ENCODE results near the gene ORM1.

ORM1 gene

DNA sequence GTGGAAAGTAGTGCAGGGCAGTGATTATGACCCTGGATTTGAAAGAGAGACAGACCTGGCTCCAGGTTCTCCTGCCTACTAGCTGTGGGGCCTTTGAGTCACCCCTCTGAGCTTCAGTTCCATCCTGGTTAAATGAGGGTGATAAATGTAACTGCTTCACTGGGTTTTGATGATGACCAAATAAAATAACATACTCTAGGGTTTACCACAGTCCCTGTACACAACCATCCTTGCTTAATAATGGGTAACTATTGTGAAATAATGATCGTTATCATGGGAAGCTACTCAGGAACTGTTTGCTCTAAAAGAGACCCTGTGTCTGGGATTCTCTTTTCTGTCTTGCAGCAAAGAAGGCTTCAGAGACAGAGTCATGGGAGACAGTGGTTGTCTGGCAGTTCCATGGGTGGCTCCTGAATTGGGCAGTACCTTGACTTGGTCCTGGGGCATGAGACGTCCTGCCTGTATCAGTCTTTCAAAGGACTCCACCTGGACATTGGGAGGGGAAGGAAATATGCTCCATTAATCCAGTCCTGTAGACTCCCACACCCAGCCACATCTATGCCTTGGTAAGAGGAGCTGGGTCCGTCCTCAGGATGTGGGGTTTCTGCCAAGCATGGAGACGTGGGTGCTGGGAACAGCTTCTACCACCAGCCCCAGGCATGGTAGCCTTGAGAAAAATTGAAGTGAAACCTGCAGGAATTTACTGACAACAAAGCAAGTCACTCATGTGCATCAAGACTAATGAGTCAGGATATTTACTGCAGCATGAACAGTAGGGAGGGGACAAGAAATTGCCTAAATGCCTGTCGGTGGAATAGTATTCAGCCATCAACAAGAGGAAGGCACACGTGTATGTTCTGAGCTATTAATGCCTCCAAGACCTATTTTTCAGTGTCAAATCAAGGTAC is 41.5 kb downstream of the ORM1 start:
- H3K4me1 Mint-ChIP-seq = peaks cover 82% of the 10 kb centered on the region
- H3K36me3 Mint-ChIP-seq (ENCODE audit: low read depth) = peaks cover 86% of the 10 kb centered on the region
- no peaks in the 10 kb centered on the region for H3K9me3 Mint-ChIP-seq
- no peaks in the 10 kb centered on the region for H3K27me3 Mint-ChIP-seq
- peak overlapping the region; percentile 93 for H3K27ac Mint-ChIP-seq
- peak overlapping the region; percentile 55 for H3K4me3 Mint-ChIP-seq
- DNase-seq (no peak), ATAC-seq (peak; percentile 49)

DNA sequence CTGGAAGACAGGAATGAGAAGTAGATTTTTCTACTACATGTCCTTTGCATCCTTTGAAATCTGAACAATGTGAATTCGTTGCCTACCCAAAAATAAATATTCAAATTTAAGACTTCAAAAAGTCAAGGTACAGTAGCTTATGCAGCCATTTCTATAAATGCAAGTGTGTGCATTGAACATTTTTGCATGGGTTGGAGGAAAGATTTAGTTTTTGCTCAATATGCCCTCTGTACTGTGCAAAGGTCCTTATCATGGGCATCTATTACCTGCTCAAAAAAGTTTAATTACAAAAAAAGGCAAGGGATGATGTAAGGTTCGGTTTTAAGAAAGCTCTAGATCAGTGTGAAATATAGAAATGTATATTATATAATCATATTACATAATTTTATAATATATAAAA is 42.3 kb downstream of the ORM1 start:
- Mint-ChIP-seq H3K4me1 (peaks cover 81% of the 10 kb centered on the region), H3K27me3 (no peaks in the 10 kb centered on the region), H3K36me3 (ENCODE audit: low read depth) (peaks cover 87% of the 10 kb centered on the region), H3K9me3 (peaks cover 3% of the 10 kb centered on the region), H3K4me3 (no peak overlapping the region), H3K27ac (peak overlapping the region; percentile 93)
- DNase-seq (no peak), ATAC-seq (no peak)

DNA sequence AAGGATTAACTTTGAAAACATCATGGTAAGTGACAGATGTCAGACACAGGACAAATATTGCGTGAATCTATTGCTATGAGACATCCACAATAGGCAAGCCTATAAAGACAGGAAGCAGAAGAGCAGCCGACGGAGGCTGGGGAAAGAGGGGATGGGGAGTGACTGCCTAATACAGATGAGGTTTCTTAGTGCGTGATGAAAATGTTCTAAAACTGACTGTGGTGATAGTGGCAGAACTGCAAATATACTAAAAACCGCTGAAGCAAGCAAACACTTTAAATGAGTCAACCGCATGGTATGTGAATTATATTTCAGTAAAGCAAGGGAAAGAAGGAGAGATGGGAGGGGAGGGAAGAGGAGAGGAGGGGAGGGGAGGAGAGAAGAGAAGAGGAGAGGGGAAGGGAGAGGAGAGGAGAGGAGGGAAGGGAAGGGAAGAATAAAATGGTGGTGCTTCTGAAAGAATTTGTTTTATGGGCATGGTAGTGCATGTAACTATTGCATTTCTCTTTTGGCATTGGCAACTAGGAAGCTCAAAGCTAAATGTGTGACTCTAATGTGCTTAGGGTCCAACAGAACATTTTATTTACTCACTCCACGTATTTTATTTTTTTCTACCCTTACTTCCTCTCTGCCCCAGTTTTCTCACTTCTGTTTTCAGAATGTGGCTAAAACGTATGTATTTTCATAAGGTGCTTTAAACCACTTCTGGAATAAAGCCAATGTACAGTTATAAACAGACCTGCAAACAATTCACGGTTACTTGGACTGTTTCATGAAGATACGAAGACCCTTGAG is 43.6 kb downstream of the ORM1 start:
- peaks cover 82% of the 10 kb centered on the region for H3K4me1 Mint-ChIP-seq
- H3K4me3 Mint-ChIP-seq = peak overlapping the region; percentile 53
- peak; percentile 50 for ATAC-seq
- no peak for DNase-seq
- H3K27ac Mint-ChIP-seq = peak overlapping the region; percentile 86
- H3K9me3 Mint-ChIP-seq = peaks cover 3% of the 10 kb centered on the region
- H3K27me3 Mint-ChIP-seq = no peaks in the 10 kb centered on the region
- H3K36me3 Mint-ChIP-seq (ENCODE audit: low read depth) = peaks cover 81% of the 10 kb centered on the region

DNA sequence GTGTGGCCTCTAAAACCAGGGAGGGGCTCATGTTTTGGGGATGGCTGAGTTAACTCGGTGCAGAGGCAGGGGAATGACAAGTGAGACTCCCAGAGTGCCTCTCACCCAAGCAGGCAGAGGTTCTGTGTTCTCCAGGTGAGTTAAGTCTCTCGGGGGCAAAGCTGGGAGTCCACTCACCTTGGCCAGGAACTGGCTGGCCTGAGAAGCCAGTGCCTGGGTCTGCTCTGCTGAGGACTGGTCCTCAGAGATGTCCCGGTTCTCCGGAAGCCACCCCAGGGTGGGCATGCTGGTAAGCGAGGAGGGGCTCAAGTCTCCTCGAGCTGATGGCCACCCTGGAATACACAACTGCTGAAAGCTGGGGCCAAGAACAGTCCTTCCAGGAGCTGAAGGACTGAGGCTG is 44.5 kb downstream of the ORM1 start:
- Mint-ChIP-seq H3K36me3 (ENCODE audit: low read depth) (peaks cover 81% of the 10 kb centered on the region), H3K27me3 (no peaks in the 10 kb centered on the region), H3K27ac (peak overlapping the region; percentile 86), H3K9me3 (peaks cover 3% of the 10 kb centered on the region), H3K4me1 (peaks cover 89% of the 10 kb centered on the region), H3K4me3 (peak overlapping the region; percentile 53)
- DNase-seq (no peak), ATAC-seq (no peak)

DNA sequence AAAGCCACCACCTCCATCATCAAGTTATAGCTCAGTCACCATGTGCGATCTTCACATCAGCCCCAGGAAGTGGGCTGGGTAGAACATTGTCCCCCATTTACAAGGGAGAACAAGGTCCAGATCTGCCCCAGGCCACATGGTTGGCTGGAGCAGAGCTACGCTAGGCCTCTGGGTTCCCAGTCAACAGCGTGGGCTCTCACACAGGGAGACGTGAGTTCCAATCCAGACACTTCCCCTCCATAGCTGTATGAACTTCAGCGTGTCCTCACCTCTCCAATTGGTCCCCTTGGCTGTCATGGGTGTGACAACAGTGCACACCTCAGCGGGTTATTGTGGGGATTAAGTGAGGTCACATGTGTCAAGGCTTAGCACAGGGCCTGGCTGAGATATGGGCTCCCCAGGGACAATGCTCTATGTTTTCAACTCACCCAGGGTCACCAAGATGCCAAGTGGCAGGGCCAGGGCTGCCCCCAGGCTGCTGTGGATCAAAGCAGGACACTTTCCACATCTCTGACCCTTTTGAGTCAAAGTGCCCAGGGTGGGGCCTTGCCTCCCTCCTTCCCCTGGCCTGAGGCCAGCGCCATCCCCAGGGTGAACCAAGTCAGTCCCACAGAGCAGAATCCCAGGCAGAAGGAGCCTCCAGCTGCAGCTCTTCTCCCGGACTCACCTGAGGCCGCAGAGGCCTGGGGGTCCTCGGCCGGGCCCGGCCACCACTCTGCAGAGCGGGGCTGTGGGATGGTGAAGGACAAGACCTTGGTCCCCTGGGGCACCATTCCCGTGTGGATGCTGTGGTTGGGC is 45.1 kb downstream of the ORM1 start:
- Mint-ChIP-seq H3K27ac (peak overlapping the region; percentile 86), H3K36me3 (ENCODE audit: low read depth) (peaks cover 82% of the 10 kb centered on the region), H3K4me1 (peaks cover 90% of the 10 kb centered on the region), H3K27me3 (no peaks in the 10 kb centered on the region), H3K4me3 (no peak overlapping the region), H3K9me3 (peaks cover 3% of the 10 kb centered on the region)
- DNase-seq (no peak), ATAC-seq (no peak)

DNA sequence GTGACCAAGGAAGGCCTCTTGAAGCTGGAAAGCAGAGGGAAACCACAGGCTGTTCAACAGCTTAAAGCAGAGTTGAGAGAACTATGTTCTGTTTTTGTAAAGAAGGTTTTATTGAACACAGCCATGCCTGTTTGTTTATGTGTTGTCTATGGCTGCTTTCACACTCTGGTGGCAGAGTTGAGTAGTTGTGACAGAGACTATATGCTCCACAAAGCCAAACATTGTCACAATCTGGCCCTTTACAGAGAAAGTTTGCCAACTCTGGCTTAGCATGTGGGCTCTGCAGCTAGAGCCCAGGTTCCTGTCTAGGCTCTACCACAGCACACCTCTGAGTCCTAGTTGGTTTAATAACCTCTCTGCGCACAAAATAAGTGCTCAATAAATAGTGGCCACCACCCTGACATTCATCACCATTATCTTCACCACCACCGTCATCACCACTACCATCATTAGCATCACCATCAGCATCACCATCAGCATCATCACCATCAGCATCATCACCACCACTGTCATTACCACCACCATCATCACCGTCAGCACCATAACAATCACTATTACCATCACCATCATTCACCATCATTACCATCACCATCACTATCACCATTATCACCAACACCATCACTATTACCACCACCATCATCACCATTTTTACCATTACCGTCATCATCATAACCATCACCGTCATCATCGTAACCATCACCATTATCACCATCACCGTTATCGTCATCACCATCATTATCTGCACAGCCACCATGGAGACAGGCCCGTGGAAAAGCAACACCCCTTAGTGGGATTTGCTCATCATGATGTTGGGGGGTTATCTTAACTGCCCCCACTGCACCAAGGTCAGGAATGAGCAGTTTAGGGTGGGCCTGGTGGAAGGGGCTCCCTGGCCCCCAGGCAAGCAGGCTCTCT is 46.6 kb downstream of the ORM1 start:
- H3K4me1 Mint-ChIP-seq = peaks cover 90% of the 10 kb centered on the region
- peak overlapping the region; percentile 74 for H3K27ac Mint-ChIP-seq
- peaks cover 3% of the 10 kb centered on the region for H3K9me3 Mint-ChIP-seq
- H3K27me3 Mint-ChIP-seq = no peaks in the 10 kb centered on the region
- DNase-seq = no peak
- H3K4me3 Mint-ChIP-seq = no peak overlapping the region
- ATAC-seq = no peak
- peaks cover 78% of the 10 kb centered on the region for H3K36me3 Mint-ChIP-seq (ENCODE audit: low read depth)

DNA sequence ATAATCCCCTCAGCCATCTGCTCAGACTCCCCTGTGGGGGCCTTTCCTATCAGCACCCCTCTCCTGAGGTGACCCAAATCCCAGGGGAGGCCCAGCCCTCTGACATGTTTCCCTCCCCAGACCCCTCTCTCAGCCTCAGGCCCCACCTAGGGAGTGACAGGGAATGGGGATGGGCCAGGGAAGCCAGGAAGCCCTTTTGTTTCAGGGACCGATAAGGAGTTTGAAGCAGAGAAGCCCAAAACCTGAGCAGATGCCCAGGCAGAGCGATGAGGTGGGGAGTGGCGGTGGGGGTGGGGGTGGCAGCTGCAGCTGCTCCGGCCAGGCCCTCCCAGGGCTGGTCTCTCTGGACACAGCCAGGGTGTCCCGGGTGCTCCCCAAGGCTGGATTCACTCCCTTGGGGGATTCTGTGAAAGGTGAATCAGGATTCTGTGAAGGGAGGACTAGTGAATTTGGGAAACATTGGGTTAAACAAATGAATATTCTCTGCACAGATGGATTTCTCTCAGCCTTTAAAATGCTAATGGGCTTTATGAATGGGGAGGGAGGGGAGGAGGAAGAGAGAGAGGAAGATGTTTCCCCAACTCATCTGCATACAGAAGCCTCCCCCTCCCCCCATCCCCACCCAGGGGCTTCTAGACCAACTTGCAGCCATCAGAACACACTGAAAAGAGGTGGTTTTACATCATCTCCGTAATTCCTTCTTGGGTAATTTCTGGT is 47.5 kb downstream of the ORM1 start:
- no peak for ATAC-seq
- DNase-seq = no peak
- Mint-ChIP-seq H3K4me1 (peaks cover 91% of the 10 kb centered on the region), H3K4me3 (no peak overlapping the region), H3K36me3 (ENCODE audit: low read depth) (peaks cover 76% of the 10 kb centered on the region), H3K9me3 (peaks cover 3% of the 10 kb centered on the region), H3K27ac (peak overlapping the region; percentile 84), H3K27me3 (no peaks in the 10 kb centered on the region)

DNA sequence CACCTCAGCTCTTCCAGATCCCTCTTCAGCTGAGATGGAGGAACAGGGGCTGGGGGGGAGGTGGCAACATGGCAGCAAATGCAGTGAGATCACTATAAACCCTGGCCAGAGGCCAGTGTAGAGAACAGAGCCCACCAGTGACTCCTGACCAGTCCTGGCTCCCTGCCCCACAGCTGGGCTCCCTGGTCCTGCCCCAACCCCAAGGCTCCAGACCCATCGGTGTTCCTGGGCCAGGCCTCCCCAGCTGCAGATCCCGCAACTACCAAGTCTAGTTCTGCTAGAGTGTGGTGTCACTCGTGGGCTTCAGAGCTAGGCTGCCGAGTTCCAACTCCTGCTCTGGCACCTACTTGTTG is 48.0 kb downstream of the ORM1 start:
- Mint-ChIP-seq H3K27me3 (no peaks in the 10 kb centered on the region), H3K36me3 (ENCODE audit: low read depth) (peaks cover 76% of the 10 kb centered on the region), H3K9me3 (peaks cover 3% of the 10 kb centered on the region), H3K27ac (peak overlapping the region; percentile 84), H3K4me3 (no peak overlapping the region), H3K4me1 (peaks cover 90% of the 10 kb centered on the region)
- ATAC-seq (no peak), DNase-seq (no peak)

DNA sequence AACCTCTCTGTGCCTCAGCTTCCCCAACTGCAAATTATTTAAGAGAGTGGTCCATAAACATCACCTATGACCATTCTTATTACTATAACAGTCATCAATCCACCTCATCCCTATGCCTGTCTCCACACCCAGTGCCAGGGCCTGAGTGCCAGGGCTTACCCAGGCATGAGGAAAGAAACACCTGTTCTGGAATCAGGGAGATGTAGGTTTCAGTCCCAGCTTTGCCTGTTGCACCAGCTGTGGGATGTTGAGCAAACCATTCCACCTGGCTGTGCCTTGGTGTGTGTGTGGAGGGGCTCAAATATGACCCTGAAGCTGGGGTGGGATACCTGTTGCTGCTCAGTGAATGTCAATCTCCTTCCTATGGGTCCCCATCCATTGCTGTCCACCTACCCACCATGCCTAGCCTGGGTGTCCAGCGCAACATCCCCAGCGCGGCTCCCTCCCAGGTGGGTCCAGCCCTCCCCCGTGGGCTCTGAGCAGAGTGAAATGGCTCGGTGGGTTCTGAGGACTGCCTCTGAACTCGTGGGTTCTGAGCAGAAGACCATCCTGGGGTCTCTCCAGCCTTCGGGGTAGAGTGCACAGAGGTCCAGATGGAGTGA is 48.5 kb downstream of the ORM1 start:
- Mint-ChIP-seq H3K9me3 (peaks cover 3% of the 10 kb centered on the region), H3K4me3 (peak overlapping the region; percentile 70), H3K36me3 (ENCODE audit: low read depth) (peaks cover 73% of the 10 kb centered on the region), H3K4me1 (peaks cover 87% of the 10 kb centered on the region), H3K27ac (peak overlapping the region; percentile 84), H3K27me3 (no peaks in the 10 kb centered on the region)
- ATAC-seq (no peak), DNase-seq (no peak)

DNA sequence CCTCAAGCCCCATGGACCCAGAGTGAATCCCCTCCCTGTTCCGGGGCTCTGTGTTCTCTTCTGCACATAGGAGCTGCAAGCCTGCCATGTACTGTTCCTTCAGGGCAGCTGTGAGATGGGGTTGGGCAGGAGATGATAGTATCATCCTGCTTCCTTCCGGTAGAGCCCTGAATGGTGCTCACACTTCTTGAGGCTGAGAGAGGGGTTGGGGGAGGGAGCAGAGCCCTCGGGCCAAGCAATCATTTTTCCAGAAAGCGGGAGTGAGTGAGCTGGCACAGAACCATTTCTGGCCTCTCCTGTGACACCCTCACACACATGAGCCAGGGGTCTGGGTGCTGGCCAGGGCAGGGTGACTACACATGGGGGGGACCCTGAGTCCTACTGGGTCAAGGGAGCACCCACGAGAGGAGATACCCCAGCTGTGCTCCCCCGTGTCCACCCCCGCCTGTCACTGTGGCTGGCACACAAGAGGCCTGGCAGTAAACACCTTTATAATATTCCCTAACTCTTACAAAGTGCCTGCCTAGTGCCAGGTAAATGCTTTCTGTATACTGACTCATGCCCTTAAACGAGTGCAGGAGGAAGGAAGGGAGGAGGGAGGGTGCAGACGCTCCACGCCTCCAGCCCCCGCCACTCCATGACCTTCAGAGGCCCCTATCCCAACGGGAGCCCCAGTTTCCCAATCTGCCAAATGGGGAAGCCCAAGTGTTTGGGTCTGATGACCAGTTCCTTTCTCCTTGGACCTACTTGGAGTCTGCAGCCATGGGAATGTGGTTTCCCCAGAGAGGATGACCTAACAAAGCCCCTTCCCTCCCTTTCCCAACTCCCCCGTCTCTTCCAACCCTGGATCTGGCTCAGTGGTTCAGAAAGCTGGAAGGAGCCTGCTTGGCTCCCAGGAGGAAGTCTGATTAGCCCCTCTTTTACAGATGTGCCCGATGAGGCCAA is 49.3 kb downstream of the ORM1 start:
- H3K36me3 Mint-ChIP-seq (ENCODE audit: low read depth) = peaks cover 72% of the 10 kb centered on the region
- peak overlapping the region; percentile 70 for H3K4me3 Mint-ChIP-seq
- ATAC-seq (peak; percentile 51), DNase-seq (peak; percentile 54)
- peaks cover 3% of the 10 kb centered on the region for H3K9me3 Mint-ChIP-seq
- no peaks in the 10 kb centered on the region for H3K27me3 Mint-ChIP-seq
- peaks cover 84% of the 10 kb centered on the region for H3K4me1 Mint-ChIP-seq
- peak overlapping the region; percentile 84 for H3K27ac Mint-ChIP-seq

DNA sequence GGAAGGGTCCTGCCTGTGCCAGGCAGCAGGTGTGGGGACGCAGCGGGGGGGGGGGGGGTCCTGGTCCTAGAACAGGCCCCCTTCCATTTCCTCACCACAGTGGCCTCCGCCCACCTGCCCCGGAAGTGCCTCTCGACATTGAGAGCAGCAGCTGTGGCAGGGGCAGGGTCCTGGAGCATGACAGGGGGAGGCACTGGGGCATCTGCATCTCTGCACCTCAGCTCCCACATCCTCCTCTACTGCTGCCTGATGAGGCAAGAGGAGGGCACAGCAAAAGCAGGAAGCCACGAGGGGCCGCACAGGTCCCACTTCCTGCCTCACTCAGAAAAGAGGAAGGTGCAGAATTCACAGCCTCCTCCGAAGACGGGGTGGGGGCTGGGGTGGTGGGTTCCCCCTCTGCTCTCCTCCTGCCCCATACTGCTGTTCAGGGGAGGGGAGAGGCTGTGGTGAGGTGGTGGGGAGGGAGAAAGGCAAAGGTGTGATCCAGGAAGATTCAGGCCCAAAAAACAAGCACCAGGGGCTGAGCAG is 50.1 kb downstream of the ORM1 start:
- ATAC-seq = peak; percentile 92

More for the DNA sequence above, 50.1 kb downstream of the ORM1 start:
- peaks cover 72% of the 10 kb centered on the region for H3K36me3 Mint-ChIP-seq (ENCODE audit: low read depth)
- no peaks in the 10 kb centered on the region for H3K27me3 Mint-ChIP-seq
- H3K9me3 Mint-ChIP-seq = peaks cover 3% of the 10 kb centered on the region
- peak overlapping the region; percentile 70 for H3K4me3 Mint-ChIP-seq
- peaks cover 83% of the 10 kb centered on the region for H3K4me1 Mint-ChIP-seq
- peak overlapping the region; percentile 84 for H3K27ac Mint-ChIP-seq
- DNase-seq = peak; percentile 86

Measured in activated naive CD8-positive, alpha-beta T cell treated with anti-CD3 and anti-CD28 coated beads, Interleukin-2, amount 50 U/mL, for 24 hours (primary cell).